ENCODE results near the gene ATOSB. TPM values are rescaled to one million over a fixed set of nuclear protein-coding genes. Genes with fewer than 3 reads are reported as not detected.

Gene ATOSB
- total RNA-seq, 2 experiments from 2014 or later, result 24.6 to 26.8 TPM

DNA sequence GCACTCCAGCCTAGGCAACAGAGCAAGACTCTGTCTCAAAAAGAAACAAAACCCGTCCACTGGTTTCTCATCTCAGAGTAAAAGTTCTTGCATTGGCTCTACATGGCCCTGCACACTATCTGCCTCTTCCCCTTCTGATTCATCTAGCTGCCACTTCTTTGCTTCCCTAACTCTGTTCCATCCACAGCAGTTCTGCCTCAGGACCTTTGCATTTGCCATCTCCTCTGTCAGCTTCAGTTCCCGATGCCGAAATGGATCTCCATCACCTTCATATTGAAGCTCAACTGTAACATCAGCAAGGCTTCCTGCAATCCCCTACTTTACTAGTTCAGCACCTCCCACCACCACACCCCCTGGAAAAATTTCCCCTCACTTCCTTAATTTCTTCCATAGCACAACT is 18.1 kb downstream of the ATOSB start:
- ChIA-PET CTCF (interaction anchor here (1.1 to 5.1 kb wide), 8 partner anchors 14 to 198 kb away, joined by 3 to 43 read pairs (median 6); partner anchors contain the start of genes ATOSB, FANCG and VCP), POLR2A (interaction anchor here (0.5 to 10.0 kb wide), 6 partner anchors 13 to 1096 kb away, joined by 3 to 132 read pairs (median 22); partner anchors contain the start of genes ATOSB, FANCG and VCP)
- Mint-ChIP-seq H3K27me3 (no peaks in the 10 kb centered on the region), H3K9me3 (no peaks in the 10 kb centered on the region), H3K4me1 (peaks cover 57% of the 10 kb centered on the region), H3K4me3 (peak overlapping the region; percentile 37), H3K36me3 (ENCODE audit: low read depth) (peaks cover 42% of the 10 kb centered on the region), H3K27ac (no peak overlapping the region)
- no peak for DNase-seq

DNA sequence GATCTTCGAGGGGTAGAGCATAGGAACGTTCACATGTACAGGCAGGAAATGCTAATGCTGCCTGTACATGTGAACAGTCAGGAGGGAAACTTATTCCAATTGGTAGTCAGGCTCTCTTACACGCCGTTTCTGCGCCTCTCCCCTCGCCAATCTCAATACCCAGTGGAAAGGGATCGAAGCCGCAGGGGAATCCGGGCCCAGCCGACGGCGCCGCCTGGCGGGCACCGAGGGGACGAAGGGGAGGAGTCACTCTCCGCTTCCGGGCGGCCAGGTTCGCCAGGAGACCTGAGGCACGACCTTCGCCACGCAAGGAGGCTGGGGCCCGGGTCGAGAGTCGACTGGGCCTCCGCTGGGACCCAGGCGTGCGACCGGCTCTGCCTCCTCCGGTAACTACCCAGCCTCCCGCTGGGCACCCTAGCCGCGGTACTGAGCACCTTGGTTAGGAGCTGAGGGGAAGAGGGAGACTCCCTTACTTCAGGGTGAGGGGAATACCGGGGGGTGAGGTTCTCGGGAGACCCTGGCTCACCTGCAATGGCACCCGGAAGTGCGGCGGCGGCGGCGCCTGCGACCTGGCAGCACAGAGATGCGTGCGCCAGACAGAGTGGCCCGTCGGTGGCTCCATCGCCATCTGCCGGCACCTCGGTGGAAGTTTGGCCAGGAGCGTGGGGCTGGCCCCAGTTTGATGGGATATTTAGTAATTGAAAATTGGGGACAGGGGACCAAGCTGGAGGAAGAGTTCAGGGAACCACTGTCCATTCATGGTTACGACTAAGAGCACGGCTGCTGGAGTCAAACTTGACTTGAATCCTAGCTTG is 19.4 kb downstream of the ATOSB start, which contains the start of gene PIGO:
Gene PIGO (minus strand): TSS at position 557 of the 815 bp plus-strand sequence. CDS start 1,026 bp downstream, outside the sequence.
- POLR2A ChIA-PET, result interaction anchor here (0.7 to 10.0 kb wide), 12 partner anchors 8 to 197 kb away, joined by 3 to 132 read pairs (median 4); partner anchors contain the start of genes ATOSB, FANCG, UNC13B and VCP
- CTCF ChIA-PET, result interaction anchor here (0.7 to 5.1 kb wide), 24 partner anchors 9 to 660 kb away, joined by 3 to 43 read pairs (median 4); partner anchors contain the start of genes ATOSB, CREB3, DNAJB5 and FANCG
- no peaks in the 10 kb centered on the region for H3K27me3 Mint-ChIP-seq

DNA sequence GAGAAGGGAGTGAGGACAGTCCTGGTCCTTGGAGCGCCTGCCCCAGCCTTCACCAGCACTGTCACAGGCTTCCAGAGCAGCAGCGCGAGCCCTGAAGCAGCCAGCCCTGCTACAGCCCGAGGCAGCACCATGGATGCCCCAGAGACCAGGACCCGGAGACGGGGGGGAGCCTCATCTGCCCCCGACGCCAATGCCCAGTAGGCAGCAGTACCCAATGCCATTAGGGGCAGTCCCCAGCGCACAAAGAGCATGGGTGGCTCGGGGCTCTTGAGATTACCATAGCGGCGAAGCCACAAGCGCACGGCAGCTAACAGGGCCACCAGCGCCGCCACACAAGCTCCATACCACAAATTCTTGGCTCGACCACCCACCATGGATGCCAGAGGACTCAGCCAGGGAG is 24.1 kb downstream of the ATOSB start:
- Mint-ChIP-seq H3K27ac (no peak overlapping the region), H3K36me3 (ENCODE audit: low read depth) (peaks cover 40% of the 10 kb centered on the region), H3K4me3 (no peak overlapping the region), H3K9me3 (no peaks in the 10 kb centered on the region), H3K4me1 (peaks cover 21% of the 10 kb centered on the region), H3K27me3 (no peaks in the 10 kb centered on the region)
- ChIA-PET CTCF (interaction anchor here (1.3 to 2.0 kb wide), 3 partner anchors 11 to 192 kb away, joined by 3 to 6 read pairs (median 5); partner anchors contain the start of genes FANCG and VCP), POLR2A (interaction anchor here (0.9 to 10.0 kb wide), 4 partner anchors 10 to 24 kb away, joined by 3 to 132 read pairs (median 34); partner anchors contain the start of genes ATOSB, FANCG and VCP)
- no peak for DNase-seq

More for the DNA sequence above, 19.4 kb downstream of the ATOSB start, which contains the start of gene PIGO:
- DNase-seq, result peak; percentile 89
- Mint-ChIP-seq H3K36me3 (ENCODE audit: low read depth) (peaks cover 37% of the 10 kb centered on the region), H3K4me3 (peak within 1 kb of the TSS; percentile 82), H3K27ac (peak within 1 kb of the TSS; percentile 86), H3K9me3 (no peaks in the 10 kb centered on the region), H3K4me1 (peaks cover 44% of the 10 kb centered on the region)

DNA sequence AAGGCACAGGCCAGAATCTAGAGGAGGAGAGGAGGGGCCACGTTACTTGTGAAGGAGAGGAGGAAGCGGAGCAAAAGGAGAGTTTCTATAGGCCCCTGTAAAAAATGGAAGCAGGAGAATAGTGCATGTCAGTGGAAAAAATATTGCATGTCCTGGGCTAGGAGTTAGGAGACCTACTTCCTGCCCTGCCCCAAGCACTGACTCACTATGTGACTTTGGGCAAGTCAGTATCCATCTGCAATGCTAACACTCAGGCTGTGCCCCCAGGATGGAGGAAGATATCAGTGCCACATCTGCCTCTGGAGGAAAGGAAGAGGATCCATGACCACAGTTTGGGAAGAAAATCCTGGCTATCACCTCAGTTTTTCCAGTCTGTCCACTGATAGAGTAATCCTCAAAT is 26.2 kb downstream of the ATOSB start:
- H3K4me3 Mint-ChIP-seq, result no peak overlapping the region
- ChIA-PET CTCF (no interaction called here), POLR2A (no interaction called here)
- H3K36me3 Mint-ChIP-seq (ENCODE audit: low read depth), result peaks cover 35% of the 10 kb centered on the region
- H3K27me3 Mint-ChIP-seq, result no peaks in the 10 kb centered on the region
- H3K27ac Mint-ChIP-seq, result no peak overlapping the region
- peaks cover 10% of the 10 kb centered on the region for H3K4me1 Mint-ChIP-seq
- no peak for DNase-seq
- no peaks in the 10 kb centered on the region for H3K9me3 Mint-ChIP-seq

GRCh38 chr9:35085078-35085477 is 30.6 kb downstream of the ATOSB start:
- no peak overlapping the region for H3K27ac Mint-ChIP-seq
- H3K9me3 Mint-ChIP-seq, result no peaks in the 10 kb centered on the region
- POLR2A ChIA-PET, result interaction anchor here (1.2 to 8.6 kb wide), 2 partner anchors 10 to 17 kb away, joined by 4 to 136 read pairs; partner anchors contain the start of gene VCP
- no peak overlapping the region for H3K4me3 Mint-ChIP-seq
- DNase-seq, result no peak
- peaks cover 11% of the 10 kb centered on the region for H3K4me1 Mint-ChIP-seq
- peaks cover 21% of the 10 kb centered on the region for H3K36me3 Mint-ChIP-seq (ENCODE audit: low read depth)
- no peaks in the 10 kb centered on the region for H3K27me3 Mint-ChIP-seq
- CTCF ChIA-PET, result no interaction called here

- Mint-ChIP-seq H3K4me1 (peaks cover 40% of the 10 kb centered on the region), H3K36me3 (ENCODE audit: low read depth) (peaks cover 31% of the 10 kb centered on the region), H3K4me3 (peak within 1 kb of the TSS; percentile 95), H3K27me3 (no peaks in the 10 kb centered on the region), H3K27ac (peak within 1 kb of the TSS; percentile 99), H3K9me3 (no peaks in the 10 kb centered on the region)
- CTCF ChIA-PET, result interaction anchor here (0.6 to 3.0 kb wide), 16 partner anchors 8 to 180 kb away, joined by 3 to 43 read pairs (median 5); partner anchors contain the start of genes ATOSB, PIGO, STOML2 and VCP
- POLR2A ChIA-PET, result interaction anchor here (0.8 to 8.6 kb wide), 17 partner anchors 11 to 669 kb away, joined by 3 to 136 read pairs (median 6); partner anchors contain the start of genes ARHGEF39, ATOSB, DNAJB5 and PIGO
- DNase-seq, result peak; percentile 89
Observed at GRCh38 chr9:35079426-35080341, 36.0 kb downstream of the ATOSB start, which contains the start of gene FANCG. Gene FANCG (minus strand): TSS chr9:35079942. CDS start chr9:35079524, 418 bp downstream.

- H3K4me3 Mint-ChIP-seq, result peak overlapping the region; percentile 95
Observed at GRCh38 chr9:35079041-35079425, 36.6 kb downstream of the ATOSB start.

DNA sequence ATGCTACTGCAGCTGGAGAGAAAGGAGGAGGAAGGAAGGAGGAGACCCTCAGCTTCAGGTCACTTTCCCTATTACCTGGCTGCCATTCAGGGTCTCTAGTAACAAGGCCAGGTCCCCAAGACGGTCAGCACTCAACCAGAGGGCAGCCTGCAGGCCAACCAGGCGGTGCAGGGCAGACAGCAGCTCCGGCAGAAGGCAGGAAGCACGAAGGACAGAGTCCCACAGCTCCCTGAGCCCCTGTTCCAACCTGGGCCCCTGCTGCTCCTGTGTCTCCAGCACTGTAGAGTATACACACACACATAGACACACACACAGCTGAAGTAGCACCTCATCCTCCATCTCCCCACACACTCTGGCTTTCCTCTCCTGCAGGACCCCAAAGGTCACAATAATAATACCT is 37.6 kb downstream of the ATOSB start:
- DNase-seq, result no peak
- H3K27ac Mint-ChIP-seq, result peak overlapping the region; percentile 16
- ChIA-PET CTCF (interaction anchor here (3.0 kb wide), 1 partner anchor 18 kb away, joined by 43 read pairs; the partner anchor contains the start of gene PIGO), POLR2A (interaction anchor here (0.8 to 8.6 kb wide), 8 partner anchors 10 to 569 kb away, joined by 3 to 136 read pairs (median 28); partner anchors contain the start of genes ATOSB, PIGO, STOML2 and VCP)
- H3K36me3 Mint-ChIP-seq (ENCODE audit: low read depth), result peaks cover 46% of the 10 kb centered on the region
- no peaks in the 10 kb centered on the region for H3K27me3 Mint-ChIP-seq
- H3K9me3 Mint-ChIP-seq, result no peaks in the 10 kb centered on the region
- H3K4me1 Mint-ChIP-seq, result peaks cover 55% of the 10 kb centered on the region
- H3K4me3 Mint-ChIP-seq, result peak overlapping the region; percentile 95

More at GRCh38 chr9:35079041-35079425, 36.6 kb downstream of the ATOSB start:
- Mint-ChIP-seq H3K4me1 (peaks cover 45% of the 10 kb centered on the region), H3K27me3 (no peaks in the 10 kb centered on the region), H3K36me3 (ENCODE audit: low read depth) (peaks cover 38% of the 10 kb centered on the region), H3K9me3 (no peaks in the 10 kb centered on the region), H3K27ac (peak overlapping the region; percentile 99)
- ChIA-PET CTCF (interaction anchor here (1.0 to 3.0 kb wide), 9 partner anchors 7 to 179 kb away, joined by 3 to 43 read pairs (median 6); partner anchors contain the start of genes ATOSB, PIGO, STOML2 and VCP), POLR2A (interaction anchor here (0.8 to 8.6 kb wide), 12 partner anchors 11 to 586 kb away, joined by 3 to 136 read pairs (median 10); partner anchors contain the start of genes ARHGEF39, ATOSB, DNAJB5 and PIGO)
- peak; percentile 28 for DNase-seq

GRCh38 chr9:35076848-35077247 is 38.8 kb downstream of the ATOSB start:
- ChIA-PET CTCF (interaction anchor here (0.7 to 0.9 kb wide), 2 partner anchors 18 to 20 kb away, joined by 3 read pairs; partner anchors contain the start of gene PIGO), POLR2A (interaction anchor here (1.1 to 8.6 kb wide), 5 partner anchors 9 to 39 kb away, joined by 5 to 136 read pairs (median 61); partner anchors contain the start of genes ATOSB, PIGO, STOML2 and VCP)
- Mint-ChIP-seq H3K36me3 (ENCODE audit: low read depth) (peaks cover 51% of the 10 kb centered on the region), H3K27ac (no peak overlapping the region), H3K4me3 (peak overlapping the region; percentile 95), H3K4me1 (peaks cover 59% of the 10 kb centered on the region), H3K9me3 (no peaks in the 10 kb centered on the region), H3K27me3 (no peaks in the 10 kb centered on the region)
- no peak for DNase-seq

DNA sequence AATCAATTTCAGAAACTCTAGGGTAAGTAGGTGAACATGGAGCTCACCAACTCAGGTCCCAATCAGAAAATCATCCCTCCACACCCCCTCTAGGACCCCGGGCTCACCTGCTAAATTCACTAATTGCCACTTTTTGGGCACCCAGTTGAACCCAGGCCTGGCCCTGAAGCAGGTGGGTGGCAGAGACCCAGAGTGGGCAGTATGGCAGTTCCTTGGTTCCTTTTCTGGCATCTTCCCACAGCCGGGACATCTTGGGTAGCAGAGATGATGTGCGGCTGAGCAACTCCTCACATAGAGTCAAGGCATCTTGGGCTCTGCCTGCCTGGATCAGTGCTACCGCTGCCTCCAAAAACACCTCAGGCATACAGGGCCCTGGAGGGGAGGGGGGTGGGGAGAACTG is 40.3 kb downstream of the ATOSB start:
- H3K4me3 Mint-ChIP-seq, result no peak overlapping the region
- POLR2A ChIA-PET, result no interaction called here
- peaks cover 65% of the 10 kb centered on the region for H3K4me1 Mint-ChIP-seq
- no peak overlapping the region for H3K27ac Mint-ChIP-seq
- peaks cover 62% of the 10 kb centered on the region for H3K36me3 Mint-ChIP-seq (ENCODE audit: low read depth)
- CTCF ChIA-PET, result interaction anchor here (0.6 kb wide), 1 partner anchor 1560 kb away, joined by 3 read pairs; no protein-coding TSS in a partner anchor
- no peaks in the 10 kb centered on the region for H3K9me3 Mint-ChIP-seq
- DNase-seq, result no peak
- H3K27me3 Mint-ChIP-seq, result no peaks in the 10 kb centered on the region

- Mint-ChIP-seq H3K36me3 (ENCODE audit: low read depth) (peaks cover 68% of the 10 kb centered on the region), H3K27ac (peak overlapping the region; percentile 16), H3K4me3 (no peak overlapping the region), H3K9me3 (no peaks in the 10 kb centered on the region), H3K27me3 (no peaks in the 10 kb centered on the region), H3K4me1 (peaks cover 66% of the 10 kb centered on the region)
- POLR2A ChIA-PET, result no interaction called here
- DNase-seq, result no peak
- CTCF ChIA-PET, result no interaction called here
Observed at GRCh38 chr9:35074791-35075190, 40.9 kb downstream of the ATOSB start.

Measured in activated CD4-positive, alpha-beta memory T cell treated with anti-CD3 and anti-CD28 coated beads, Interleukin-2, amount 10 ng/mL, durations not matched to agents 7 days and 5 days (primary cell).